IMR-90 (cell line): ENCODE results near the gene MUC6. TPM values are rescaled to one million over a fixed set of nuclear protein-coding genes. Genes with fewer than 3 reads are reported as not detected.

Experiments
- ATAC-seq: fragments of 200-7000 bp; cut with Tn5 transposase; 2 replicates; pipeline ENCODE4 v1.9.1; 2020; ENCODE audit warnings: low read depth, mild to moderate bottlenecking, moderate library complexity
- BruUV-seq: library from RNA; stranded (reverse); fragments of 400-500 nt; replicated peaks from 2 replicates; lab custom pipeline; 2021; lab: Mats Ljungman, UMichigan
- CTCF ChIA-PET: fragments of 300-600 bp; formaldehyde crosslinking; extraction: SDS; loops from one replicate; lab custom pipeline; 2021; ENCODE audit warnings: antibody characterized with exemption; lab: Yijun Ruan, JAX
- POLR2A ChIA-PET: fragments of 300-600 bp; sonication (Branson Sonifier 250); formaldehyde crosslinking; loops from one replicate; lab custom pipeline; 2022; ENCODE audit warnings: antibody characterized with exemption; ENCODE audit not compliant: unreplicated experiment; lab: Charles Lee
- DNase-seq: peaks from one replicate; pipeline ENCODE4 v3.0.0; 2013
- H2AFZ ChIP-seq: replicated peaks from 2 replicates; pipeline ENCODE3; 2013; ENCODE audit warnings: low read length, mild to moderate bottlenecking; ENCODE audit not compliant: poor library complexity
- H2AK5ac ChIP-seq: 2 replicates; pipeline ENCODE4 v1.6.1; 2013; ENCODE audit warnings: low read depth, low read length, inconsistent platforms
- H2AK9ac ChIP-seq: replicated peaks from 2 replicates; pipeline ENCODE3; 2013; ENCODE audit warnings: mild to moderate bottlenecking, low read depth, low read length, moderate library complexity; ENCODE audit not compliant: poor library complexity
- H2BK120ac ChIP-seq: 2 replicates; pipeline ENCODE4 v1.6.1; 2013; ENCODE audit warnings: low read depth, low read length, inconsistent platforms
- H2BK15ac ChIP-seq: 3 replicates; pipeline ENCODE4 v1.6.1; 2013; ENCODE audit warnings: low read depth, low read length, inconsistent platforms
- H2BK20ac ChIP-seq: 2 replicates; pipeline ENCODE4 v1.6.1; 2013; ENCODE audit warnings: low read depth, mild to moderate bottlenecking, inconsistent platforms, low read length, moderate library complexity
- H2BK5ac ChIP-seq: 2 replicates; pipeline ENCODE4 v1.6.1; 2013; ENCODE audit warnings: mild to moderate bottlenecking, low read depth, low read length, inconsistent platforms; ENCODE audit not compliant: poor library complexity, severe bottlenecking
- H3K14ac ChIP-seq: replicated peaks from 2 replicates; pipeline ENCODE4 v1.6.1; 2013; ENCODE audit warnings: low read depth, low read length, inconsistent platforms
- H3K18ac ChIP-seq: 2 replicates; pipeline ENCODE4 v1.6.1; 2013; ENCODE audit warnings: low read depth, low read length, control low read depth
- H3K23ac ChIP-seq: 2 replicates; pipeline ENCODE4 v1.6.1; 2013; ENCODE audit warnings: low read depth, low read length, inconsistent platforms
- H3K27ac ChIP-seq: 2 replicates; pipeline ENCODE4 v1.5.1; 2013; ENCODE audit warnings: mild to moderate bottlenecking, control low read depth, low read length; ENCODE audit not compliant: insufficient read depth
- H3K27me3 ChIP-seq: 2 replicates; pipeline ENCODE4 v1.6.1; 2013; ENCODE audit warnings: low read length; ENCODE audit not compliant: control insufficient read depth, insufficient read depth
- H3K36me3 ChIP-seq: 2 replicates; pipeline ENCODE4 v1.6.1; 2013; ENCODE audit warnings: low read length, mixed read lengths; ENCODE audit not compliant: control insufficient read depth, insufficient read depth
- H3K4ac ChIP-seq: 2 replicates; pipeline ENCODE4 v1.6.1; 2013; ENCODE audit warnings: low read depth, low read length, inconsistent platforms
- H3K4me1 ChIP-seq: 2 replicates; pipeline ENCODE4 v1.6.1; 2013; ENCODE audit warnings: low read length, mixed read lengths; ENCODE audit not compliant: control insufficient read depth, insufficient read depth
- H3K4me2 ChIP-seq: 2 replicates; pipeline ENCODE4 v1.6.1; 2013; ENCODE audit warnings: low read depth, mild to moderate bottlenecking, control low read depth, low read length, moderate library complexity
- H3K4me3 ChIP-seq: 2 replicates; pipeline ENCODE4 v1.5.1; 2013; ENCODE audit warnings: low read depth, mild to moderate bottlenecking, control low read depth, low read length, moderate library complexity; ENCODE audit not compliant: insufficient read depth
- H3K56ac ChIP-seq: 2 replicates; pipeline ENCODE4 v1.6.1; 2013; ENCODE audit warnings: low read length, inconsistent platforms; ENCODE audit not compliant: insufficient read depth; ENCODE audit errors: extremely low read depth
- H3K79me1 ChIP-seq, 2 experiments: 2 replicates each; pipeline ENCODE4 v1.6.1; 2013; ENCODE audit warnings: low read length in 2 of 2, inconsistent platforms in 1 of 2, low read depth in 1 of 2
- H3K9ac ChIP-seq: 2 replicates; pipeline ENCODE4 v1.6.1; 2013; ENCODE audit warnings: low read depth, low read length, control low read depth
- H3K9me1 ChIP-seq: 2 replicates; pipeline ENCODE4 v1.6.1; 2013; ENCODE audit warnings: low read length, inconsistent platforms; ENCODE audit not compliant: insufficient read depth
- H3K9me3 ChIP-seq: 2 replicates; pipeline ENCODE4 v1.6.1; 2013; ENCODE audit warnings: low read length; ENCODE audit not compliant: control insufficient read depth, insufficient read depth
- H4K20me1 ChIP-seq: 2 replicates; pipeline ENCODE4 v1.6.1; 2013; ENCODE audit warnings: low read length, inconsistent platforms; ENCODE audit not compliant: insufficient read depth
- H4K5ac ChIP-seq: 2 replicates; pipeline ENCODE4 v1.6.1; 2013; ENCODE audit warnings: mild to moderate bottlenecking, low read depth, low read length, control low read depth
- H4K8ac ChIP-seq, 2 experiments: 2 replicates each; pipeline ENCODE4 v1.6.1; 2013; ENCODE audit warnings: low read depth in 2 of 2, low read length in 2 of 2, control low read depth in 1 of 2, inconsistent platforms in 1 of 2
- H4K91ac ChIP-seq: 2 replicates; pipeline ENCODE4 v1.6.1; 2013; ENCODE audit warnings: low read depth, low read length, inconsistent platforms; ENCODE audit not compliant: insufficient read depth
- BHLHE40 ChIP-seq: fragments of 150-350 bp; IDR thresholded peaks from 2 replicates; pipeline ENCODE4 v1.6.1; 2016; ENCODE audit warnings: mild to moderate bottlenecking, low read depth, low read length
- CEBPB ChIP-seq: IDR thresholded peaks from 2 replicates; pipeline ENCODE4 v1.6.1; 2012; ENCODE audit warnings: low read depth, low read length, improper control_type of control experiment
- CTCF ChIP-seq: conservative IDR thresholded peaks from 2 replicates; pipeline ENCODE4 v1.5.1; 2012; ENCODE audit warnings: mild to moderate bottlenecking, low read depth, low read length, improper control_type of control experiment
- ELK1 ChIP-seq: fragments of 150-350 bp; IDR thresholded peaks from 2 replicates; pipeline ENCODE4 v1.6.1; 2016; ENCODE audit warnings: low read depth, mild to moderate bottlenecking, low read length, moderate library complexity, borderline replicate concordance
- FOS ChIP-seq: fragments of 150-350 bp; IDR thresholded peaks from 2 replicates; pipeline ENCODE4 v1.6.1; 2016; ENCODE audit warnings: low read depth, low read length
- MAFK ChIP-seq: IDR thresholded peaks from 2 replicates; pipeline ENCODE4 v1.6.1; 2012; ENCODE audit warnings: low read depth, low read length, improper control_type of control experiment
- MAZ ChIP-seq: IDR thresholded peaks from 2 replicates; pipeline ENCODE4 v1.6.1; 2012; ENCODE audit warnings: low read depth, mild to moderate bottlenecking, low read length, improper control_type of control experiment, moderate library complexity, borderline replicate concordance
- MXI1 ChIP-seq: IDR thresholded peaks from 2 replicates; pipeline ENCODE4 v1.6.1; 2012; ENCODE audit warnings: low read depth, mild to moderate bottlenecking, low read length, moderate library complexity, borderline replicate concordance
- NFE2L2 ChIP-seq: fragments of 150-350 bp; IDR thresholded peaks from 2 replicates; pipeline ENCODE4 v1.6.1; 2016; ENCODE audit warnings: low read depth, mild to moderate bottlenecking, low read length
- RAD21 ChIP-seq: IDR thresholded peaks from 2 replicates; pipeline ENCODE4 v1.6.1; 2012; ENCODE audit warnings: low read length, improper control_type of control experiment
- RFX5 ChIP-seq: IDR thresholded peaks from 2 replicates; pipeline ENCODE4 v1.8.0; 2012; ENCODE audit warnings: low read depth, mild to moderate bottlenecking, low read length, moderate library complexity
- SMC3 ChIP-seq: fragments of 150-350 bp; IDR thresholded peaks from 2 replicates; pipeline ENCODE4 v1.6.1; 2016; ENCODE audit warnings: low read depth, mild to moderate bottlenecking, antibody characterized with exemption, low read length, moderate library complexity
- USF2 ChIP-seq: fragments of 150-350 bp; IDR thresholded peaks from 2 replicates; pipeline ENCODE4 v1.6.1; 2017; ENCODE audit warnings: mild to moderate bottlenecking, antibody characterized with exemption, low read length, low read depth
- WGBS, 2 experiments: methylation state at CpG; one replicate each; pipeline versions ENCODE4 v1.1.5 to v1.1.7; 2013; ENCODE audit warnings: missing lambda C conversion rate in 2 of 2; ENCODE audit not compliant: insufficient read length in 1 of 2; ENCODE audit errors: extremely low coverage in 2 of 2; 5-methylcytosine and 5-hydroxymethylcytosine counted together
- dilution Hi-C: fragments of 300-500 bp; cut with HindIII; formaldehyde crosslinking; loops from one replicate; pipeline ENCODE4 v1.14.3; 2018; ENCODE audit warnings: low sequenced_read_pairs; ENCODE audit not compliant: unreplicated experiment
- in situ Hi-C: fragments of 300-500 bp; cut with MboI; formaldehyde crosslinking; loops from 3 replicates; pipeline ENCODE4 v1.14.3; 2019; ENCODE audit warnings: low sequenced_read_pairs, inconsistent platforms, mixed read lengths
- intact Hi-C: fragments of 100-400 bp; cut with micrococcal nuclease; formaldehyde crosslinking; loops from 2 replicates; pipeline ENCODE4 v1.10.0; 2022
- polyA plus RNA-seq, 3 experiments: library from polyadenylated mRNA; depleted of rRNA; stranded (reverse); fragments of >200 nt; gene quantifications; 2 replicates each; pipeline ENCODE4 v1.2.3, GENCODE V29; 2012; ENCODE audit warnings: low replicate concordance in 1 of 3
- total RNA-seq: library from RNA; depleted of rRNA; stranded (reverse); fragments of >200 nt; gene quantifications from 2 replicates; pipeline ENCODE4 v1.2.3, GENCODE V29; 2012

MUC6 gene
- total and polyA plus RNA-seq, 2 of the 4 experiments (the other 2 are of a cell fraction): not detected

- dilution Hi-C loops: no loop called here
- H3K4me1 ChIP-seq: peaks cover 11% of the 10 kb centered on the region
- no peak overlapping the region for H2AK9ac ChIP-seq
- no peaks in the 10 kb centered on the region for H4K20me1 ChIP-seq
- no peak overlapping the region for H3K9ac ChIP-seq
- no peak overlapping the region for H2AFZ ChIP-seq
- no peaks in the 10 kb centered on the region for H3K9me1 ChIP-seq
- no peaks in the 10 kb centered on the region for H3K36me3 ChIP-seq
- H2BK5ac ChIP-seq: no peak overlapping the region
- no peak overlapping the region for H2BK20ac ChIP-seq
- DNase-seq: no peak
- no peak overlapping the region for H2AK5ac ChIP-seq
- H3K4ac ChIP-seq: no peak overlapping the region
- H3K14ac ChIP-seq: no peak overlapping the region
- ChIA-PET POLR2A (no interaction called here), CTCF (no interaction called here)
- TF ChIP-seq CTCF (no peak), USF2 (no peak), ELK1 (no peak), MAFK (no peak), CEBPB (no peak), BHLHE40 (no peak), RFX5 (no peak), RAD21 (no peak), MXI1 (no peak), SMC3 (no peak), MAZ (no peak), NFE2L2 (no peak), FOS (no peak)
- H3K18ac ChIP-seq: no peak overlapping the region
- H2BK15ac ChIP-seq: no peak overlapping the region
- no peak overlapping the region for H3K4me3 ChIP-seq
- no peaks in the 10 kb centered on the region; the same call in 1 of the 2 replicates for H3K27me3 ChIP-seq
- no peak overlapping the region for H4K8ac ChIP-seq
- in situ Hi-C loops: no loop called here
- BruUV-seq: no TSS peak
- H3K56ac ChIP-seq: no peak overlapping the region
- WGBS, 2 experiments: 100% methylated on average over 1 of the region's 18 CpGs; no CpG with 5 or more reads in 1 of the 2 experiments
- no peak overlapping the region for H3K27ac ChIP-seq
- no peak overlapping the region for H4K5ac ChIP-seq
- no peak overlapping the region for H3K23ac ChIP-seq
- no peak overlapping the region for H4K91ac ChIP-seq
- no peak for ATAC-seq
- H3K79me1 ChIP-seq: no peaks in the 10 kb centered on the region
- no peak overlapping the region for H3K4me2 ChIP-seq
- H3K9me3 ChIP-seq: no peaks in the 10 kb centered on the region
- intact Hi-C loops: no loop called here
- no peak overlapping the region for H2BK120ac ChIP-seq
Observed at GRCh38 chr11:1076061-1076665, 39.6 kb upstream of the MUC6 start.
